Stomach (tissue), 9 donors: ENCODE data around the gene HIP1. TPM values are rescaled to one million over a fixed set of nuclear protein-coding genes. Genes with fewer than 3 reads are reported as not detected.

Experiments used
- DNase-seq, 2 donors: peaks; one replicate each; pipeline versions ENCODE4 v3.0.0 to v3.0.0-alpha.2; 2013 to 2019
- H3K27ac ChIP-seq, 5 donors: fragments of 200-600 bp in 4 of 5; sonication (generic) in 4 of 5; one replicate each; pipeline ENCODE4 v1.5.1; 2013 to 2019; ENCODE audit warnings: mild to moderate bottlenecking in 1 of 5, moderate library complexity in 1 of 5
- H3K27me3 ChIP-seq, 3 donors: fragments of 200-600 bp; sonication (generic); one replicate each; pipeline ENCODE4 v1.5.1; 2017 to 2019; ENCODE audit warnings: mixed run types in 1 of 3
- H3K36me3 ChIP-seq, 4 donors: fragments of 200-600 bp; sonication (generic); 1 replicate in 3 of 4; 2 replicates in 1 of 4; pipeline ENCODE4 v1.5.1; 2016 to 2019
- H3K4me1 ChIP-seq, 4 donors: fragments of 200-600 bp; sonication (generic); one replicate each; pipeline ENCODE4 v1.5.1; 2016 to 2019
- H3K4me3 ChIP-seq, 4 donors: fragments of 200-600 bp; sonication (generic) in 3 of 4; one replicate each; pipeline ENCODE4 v1.5.1; 2016 to 2019; ENCODE audit warnings: mild to moderate bottlenecking in 1 of 4
- H3K9me3 ChIP-seq, 4 donors: fragments of 200-600 bp; sonication (generic); one replicate each; pipeline ENCODE4 v1.5.1; 2016 to 2019
- CTCF ChIP-seq, 7 experiments: fragments of 450-650 bp in 4 of 7; fragments of 200-600 bp in 3 of 7; sonication (generic) in 3 of 7; IDR thresholded peaks; one replicate each; pipeline ENCODE4 v1.5.1; 2016 to 2019; ENCODE audit warnings: antibody characterized with exemption in 7 of 7, control low read depth in 2 of 7, mild to moderate bottlenecking in 1 of 7
- EP300 ChIP-seq: sonication (generic); formaldehyde crosslinking; IDR thresholded peaks from one replicate; pipeline ENCODE4 v1.6.1; 2017; ENCODE audit warnings: antibody characterized with exemption
- POLR2A ChIP-seq, 4 donors: fragments of 450-650 bp; IDR thresholded peaks; one replicate each; pipeline ENCODE4 v1.6.1; 2016; ENCODE audit warnings: antibody characterized with exemption in 4 of 4, control low read depth in 2 of 4, mild to moderate bottlenecking in 1 of 4, moderate library complexity in 1 of 4
- POLR2AphosphoS5 ChIP-seq, 3 donors: sonication (generic); formaldehyde crosslinking; IDR thresholded peaks; one replicate each; pipeline ENCODE4 v1.6.1; 2016; ENCODE audit warnings: antibody characterized with exemption in 3 of 3
- WGBS, 5 donors: extraction: QIAGEN DNeasy Blood & Tissue Kit in 3 of 5; methylation state at CpG; one replicate each; pipeline versions ENCODE4 v1.1.5 to v1.1.7; 2013 to 2018; 5-methylcytosine and 5-hydroxymethylcytosine counted together
- intact Hi-C: fragments of 100-400 bp; cut with DNase I; formaldehyde crosslinking; loops from one replicate; pipeline ENCODE4 v1.15.1; 2023; ENCODE audit warnings: low total_unique reads
- polyA plus RNA-seq, 3 donors: library from polyadenylated mRNA; stranded (reverse); fragments of 200-250 nt; gene quantifications; one replicate each; pipeline ENCODE4 v1.2.3, GENCODE V29; 2013
- total RNA-seq, 5 donors: library from RNA; depleted of rRNA; stranded (reverse); fragments of >200 nt; gene quantifications; one replicate each; pipeline versions ENCODE4 v1.1.0 to v1.2.3, GENCODE V29; 2014 to 2016
- donor health status: healthy with polysubstance abuse.
- donor health status: Bipolar disorder and iron deficiency.
- donor health status: healthy.

HIP1 gene
- total and polyA plus RNA-seq, 8 donors = 2.8 to 15.8 (median 6.8) TPM

- Histone ChIP-seq H3K27me3 (no peaks in the 10 kb centered on the region), H3K4me1 (no peaks in the 10 kb centered on the region), H3K4me3 (no peak overlapping the region), H3K27ac (no peak overlapping the region), H3K9me3 (no peaks in the 10 kb centered on the region), H3K36me3 (peaks cover 11 to 52% (median 35%) of the 10 kb centered on the region in 4 donors)
- intact Hi-C loops = no loop called here
- WGBS, 5 donors = 87 to 97% (median 90%) methylated on average over 4 to 5 of the region's 5 CpGs
- no peak for TF ChIP-seq POLR2AphosphoS5 (IDR thresholded peaks at IDR 0.05)
- TF ChIP-seq CTCF (IDR thresholded peaks at IDR 0.05) = no peak
- no peak for DNase-seq
Measured at GRCh38 chr7:75591467-75592255, 147.1 kb downstream of the HIP1 start.

- no peak for DNase-seq
- H3K27ac ChIP-seq = no peak overlapping the region
- H3K27me3 ChIP-seq = no peaks in the 10 kb centered on the region
- H3K9me3 ChIP-seq = no peaks in the 10 kb centered on the region
- H3K4me1 ChIP-seq = no peaks in the 10 kb centered on the region
- no peak for TF ChIP-seq POLR2AphosphoS5 (IDR thresholded peaks at IDR 0.05)
- no peak for TF ChIP-seq CTCF (IDR thresholded peaks at IDR 0.05)
- no peak for TF ChIP-seq POLR2A (IDR thresholded peaks at IDR 0.05)
- TF ChIP-seq EP300 = no peak
- 94 to 97% (median 96%) methylated on average over 2 of the region's 2 CpGs for WGBS, 5 donors
- peaks cover 21 to 63% (median 46%) of the 10 kb centered on the region in 4 donors for H3K36me3 ChIP-seq
- no peak overlapping the region for H3K4me3 ChIP-seq
- intact Hi-C loops = no loop called here
Measured at GRCh38 chr7:75590373-75591005, 148.3 kb downstream of the HIP1 start.

GRCh38 chr7:75584354-75584753 lies 154.4 kb downstream of the HIP1 start:
- Histone ChIP-seq H3K4me3 (no peak overlapping the region), H3K36me3 (peaks cover 14 to 88% (median 78%) of the 10 kb centered on the region in 4 donors), H3K9me3 (no peaks in the 10 kb centered on the region), H3K27me3 (no peaks in the 10 kb centered on the region), H3K27ac (no peak overlapping the region), H3K4me1 (no peaks in the 10 kb centered on the region)
- TF ChIP-seq CTCF (IDR thresholded peaks at IDR 0.05) (no peak), POLR2A (IDR thresholded peaks at IDR 0.05) (no peak), POLR2AphosphoS5 (IDR thresholded peaks at IDR 0.05) (no peak), EP300 (no peak)
- intact Hi-C loops = no loop called here
- no peak for DNase-seq
- 84 to 93% (median 88%) methylated on average over 5 of the region's 5 CpGs for WGBS, 5 donors

GRCh38 chr7:75583255-75583654 lies 155.5 kb downstream of the HIP1 start:
- H3K27ac ChIP-seq = no peak overlapping the region
- peaks cover 14 to 89% (median 85%) of the 10 kb centered on the region in 4 donors for H3K36me3 ChIP-seq
- no peaks in the 10 kb centered on the region for H3K4me1 ChIP-seq
- no peaks in the 10 kb centered on the region for H3K27me3 ChIP-seq
- H3K9me3 ChIP-seq = no peaks in the 10 kb centered on the region
- no peak for TF ChIP-seq POLR2AphosphoS5 (IDR thresholded peaks at IDR 0.05)
- no peak for TF ChIP-seq POLR2A (IDR thresholded peaks at IDR 0.05)
- TF ChIP-seq EP300 = no peak
- TF ChIP-seq CTCF (IDR thresholded peaks at IDR 0.05) = no peak
- 92 to 94% (median 93%) methylated on average over 12 of the region's 12 CpGs for WGBS, 5 donors
- intact Hi-C loops = no loop called here
- H3K4me3 ChIP-seq = no peak overlapping the region
- DNase-seq = no peak
